Measurements from ENCODE around the gene LANCL1.

DNA sequence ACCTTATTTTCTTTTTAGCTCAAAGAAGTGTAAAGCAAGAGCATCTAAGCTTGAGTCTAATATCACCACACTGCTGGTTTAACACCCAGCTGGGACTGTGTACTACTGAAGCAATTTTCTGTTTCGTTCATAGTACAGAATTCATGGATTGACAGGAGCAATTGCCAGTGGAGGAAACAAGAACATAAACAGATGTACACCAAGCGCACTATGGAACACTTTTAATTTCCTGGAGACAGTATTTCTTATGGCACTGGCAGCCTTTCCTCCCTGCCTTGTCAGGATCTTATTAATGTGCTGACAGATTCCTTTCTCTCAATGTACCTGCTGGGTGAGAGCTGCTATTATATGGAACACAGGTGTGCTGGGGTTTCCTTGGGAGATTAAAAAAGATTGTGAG lies 4.2 kb upstream of the LANCL1 start:
- no peak for TF ChIP-seq NRF1 (IDR thresholded peaks at IDR 0.05; ENCODE audit: low read depth, low read length)
- TF ChIP-seq SIN3A (IDR thresholded peaks at IDR 0.05; ENCODE audit: borderline replicate concordance, low read depth, low read length): no peak
- TF ChIP-seq, protein P1, sequence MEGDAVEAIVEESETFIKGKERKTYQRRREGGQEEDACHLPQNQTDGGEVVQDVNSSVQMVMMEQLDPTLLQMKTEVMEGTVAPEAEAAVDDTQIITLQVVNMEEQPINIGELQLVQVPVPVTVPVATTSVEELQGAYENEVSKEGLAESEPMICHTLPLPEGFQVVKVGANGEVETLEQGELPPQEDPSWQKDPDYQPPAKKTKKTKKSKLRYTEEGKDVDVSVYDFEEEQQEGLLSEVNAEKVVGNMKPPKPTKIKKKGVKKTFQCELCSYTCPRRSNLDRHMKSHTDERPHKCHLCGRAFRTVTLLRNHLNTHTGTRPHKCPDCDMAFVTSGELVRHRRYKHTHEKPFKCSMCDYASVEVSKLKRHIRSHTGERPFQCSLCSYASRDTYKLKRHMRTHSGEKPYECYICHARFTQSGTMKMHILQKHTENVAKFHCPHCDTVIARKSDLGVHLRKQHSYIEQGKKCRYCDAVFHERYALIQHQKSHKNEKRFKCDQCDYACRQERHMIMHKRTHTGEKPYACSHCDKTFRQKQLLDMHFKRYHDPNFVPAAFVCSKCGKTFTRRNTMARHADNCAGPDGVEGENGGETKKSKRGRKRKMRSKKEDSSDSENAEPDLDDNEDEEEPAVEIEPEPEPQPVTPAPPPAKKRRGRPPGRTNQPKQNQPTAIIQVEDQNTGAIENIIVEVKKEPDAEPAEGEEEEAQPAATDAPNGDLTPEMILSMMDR (IDR thresholded peaks at IDR 0.05): no peak
- no peak for TF ChIP-seq EP300 (IDR thresholded peaks at IDR 0.05; ENCODE audit: borderline replicate concordance in 1 of 2, low read depth in 1 of 2, low read length in 1 of 2)
- TF ChIP-seq, protein P2, sequence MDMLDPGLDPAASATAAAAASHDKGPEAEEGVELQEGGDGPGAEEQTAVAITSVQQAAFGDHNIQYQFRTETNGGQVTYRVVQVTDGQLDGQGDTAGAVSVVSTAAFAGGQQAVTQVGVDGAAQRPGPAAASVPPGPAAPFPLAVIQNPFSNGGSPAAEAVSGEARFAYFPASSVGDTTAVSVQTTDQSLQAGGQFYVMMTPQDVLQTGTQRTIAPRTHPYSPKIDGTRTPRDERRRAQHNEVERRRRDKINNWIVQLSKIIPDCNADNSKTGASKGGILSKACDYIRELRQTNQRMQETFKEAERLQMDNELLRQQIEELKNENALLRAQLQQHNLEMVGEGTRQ (IDR thresholded peaks at IDR 0.05; ENCODE audit: borderline replicate concordance, low read depth, low read length): no peak
- TF ChIP-seq, protein P3, sequence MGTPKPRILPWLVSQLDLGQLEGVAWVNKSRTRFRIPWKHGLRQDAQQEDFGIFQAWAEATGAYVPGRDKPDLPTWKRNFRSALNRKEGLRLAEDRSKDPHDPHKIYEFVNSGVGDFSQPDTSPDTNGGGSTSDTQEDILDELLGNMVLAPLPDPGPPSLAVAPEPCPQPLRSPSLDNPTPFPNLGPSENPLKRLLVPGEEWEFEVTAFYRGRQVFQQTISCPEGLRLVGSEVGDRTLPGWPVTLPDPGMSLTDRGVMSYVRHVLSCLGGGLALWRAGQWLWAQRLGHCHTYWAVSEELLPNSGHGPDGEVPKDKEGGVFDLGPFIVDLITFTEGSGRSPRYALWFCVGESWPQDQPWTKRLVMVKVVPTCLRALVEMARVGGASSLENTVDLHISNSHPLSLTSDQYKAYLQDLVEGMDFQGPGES (IDR thresholded peaks at IDR 0.05; ENCODE audit: low read depth, low read length): no peak
- TF ChIP-seq, protein P4, sequence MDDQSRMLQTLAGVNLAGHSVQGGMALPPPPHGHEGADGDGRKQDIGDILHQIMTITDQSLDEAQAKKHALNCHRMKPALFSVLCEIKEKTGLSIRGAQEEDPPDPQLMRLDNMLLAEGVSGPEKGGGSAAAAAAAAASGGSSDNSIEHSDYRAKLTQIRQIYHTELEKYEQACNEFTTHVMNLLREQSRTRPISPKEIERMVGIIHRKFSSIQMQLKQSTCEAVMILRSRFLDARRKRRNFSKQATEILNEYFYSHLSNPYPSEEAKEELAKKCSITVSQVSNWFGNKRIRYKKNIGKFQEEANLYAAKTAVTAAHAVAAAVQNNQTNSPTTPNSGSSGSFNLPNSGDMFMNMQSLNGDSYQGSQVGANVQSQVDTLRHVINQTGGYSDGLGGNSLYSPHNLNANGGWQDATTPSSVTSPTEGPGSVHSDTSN (IDR thresholded peaks at IDR 0.05): no peak

Measured in SK-N-SH (cell line).